HG03095 (cell line): ENCODE results near the gene BAIAP3.

Source experiments
- ATAC-seq: cut with Tn5 transposase; IDR thresholded peaks from one replicate; pipeline ENCODE4 v1.9.1; 2021; ENCODE audit warnings: moderate library complexity; ENCODE audit not compliant: unreplicated experiment

Gene BAIAP3

DNA sequence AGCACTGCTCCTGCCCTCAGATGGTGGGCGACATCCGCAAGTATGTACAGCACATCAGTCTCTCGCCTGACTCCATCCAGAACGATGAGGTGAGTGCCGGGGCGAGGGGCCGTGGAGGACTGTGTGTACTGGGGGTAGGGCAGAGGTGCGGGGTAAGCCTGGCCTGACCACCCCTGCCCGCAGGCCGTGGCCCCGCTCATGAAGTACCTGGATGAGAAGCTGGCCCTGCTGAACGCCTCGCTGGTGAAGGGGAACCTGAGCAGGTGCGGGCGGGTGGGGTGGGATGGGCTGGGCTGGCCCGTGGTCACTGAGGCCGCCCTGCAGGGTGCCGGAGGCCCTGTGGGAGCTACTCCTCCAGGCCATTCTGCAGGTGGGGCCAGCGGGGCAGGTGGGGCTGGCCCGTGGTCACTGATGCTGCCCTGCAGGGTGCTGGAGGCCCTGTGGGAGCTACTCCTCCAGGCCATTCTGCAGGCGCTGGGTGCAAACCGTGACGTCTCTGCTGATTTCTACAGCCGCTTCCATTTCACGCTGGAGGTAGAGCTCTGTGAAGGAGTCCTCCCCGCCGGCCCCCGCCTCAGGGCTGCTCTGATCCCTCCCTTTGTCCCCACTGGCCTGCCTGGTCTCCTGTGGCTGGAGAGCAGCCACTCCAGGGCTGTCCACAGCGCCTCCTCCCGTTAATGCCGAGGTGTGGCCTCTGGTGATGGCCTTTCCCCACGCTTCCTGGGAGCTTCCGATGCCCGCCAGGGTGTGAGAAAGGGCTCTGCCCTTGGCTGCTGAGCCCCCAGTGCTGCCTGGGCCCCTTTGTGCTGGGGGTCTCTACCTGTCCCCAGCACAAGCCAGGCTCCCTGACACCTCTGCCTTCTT lies 13.2 kb downstream of the BAIAP3 start:
- ATAC-seq: no peak

DNA sequence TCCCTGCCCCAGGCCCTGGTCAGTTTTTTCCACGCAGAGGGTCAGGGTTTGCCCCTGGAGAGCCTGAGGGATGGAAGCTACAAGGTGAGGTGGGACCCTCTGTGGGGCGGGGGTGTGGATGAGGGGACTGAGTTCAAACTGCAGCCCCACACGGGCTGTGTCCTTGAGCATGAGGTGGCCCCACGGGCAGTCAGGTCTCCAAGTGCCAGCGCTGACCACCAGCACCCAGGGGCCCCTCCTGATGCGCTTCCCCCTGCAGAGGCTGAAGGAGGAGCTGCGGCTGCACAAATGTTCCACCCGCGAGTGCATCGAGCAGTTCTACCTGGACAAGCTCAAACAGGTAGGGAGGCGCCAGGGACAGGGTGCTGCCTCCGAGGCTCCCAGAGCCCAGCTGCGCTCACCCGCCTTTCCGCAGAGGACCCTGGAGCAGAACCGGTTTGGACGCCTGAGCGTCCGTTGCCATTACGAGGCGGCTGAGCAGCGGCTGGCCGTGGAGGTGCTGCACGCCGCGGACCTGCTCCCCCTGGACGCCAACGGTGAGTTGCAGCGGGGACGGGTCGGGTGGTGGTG lies 13.9 kb downstream of the BAIAP3 start:
- no peak for ATAC-seq

DNA sequence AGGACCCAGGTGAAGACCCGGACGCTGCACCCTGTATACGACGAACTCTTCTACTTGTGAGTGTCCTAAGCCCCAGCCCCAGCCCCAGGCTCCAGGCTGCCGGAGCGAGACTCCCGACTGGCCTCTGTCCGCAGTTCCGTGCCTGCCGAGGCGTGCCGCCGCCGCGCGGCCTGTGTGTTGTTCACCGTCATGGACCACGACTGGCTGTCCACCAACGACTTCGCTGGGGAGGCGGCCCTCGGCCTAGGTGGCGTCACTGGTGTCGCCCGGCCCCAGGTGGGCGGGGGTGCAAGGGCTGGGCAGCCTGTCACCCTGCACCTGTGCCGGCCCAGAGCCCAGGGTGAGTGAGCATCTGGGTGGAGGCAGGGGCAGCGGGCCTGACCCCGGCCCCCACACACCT lies 14.5 kb downstream of the BAIAP3 start:
- ATAC-seq: no peak

DNA sequence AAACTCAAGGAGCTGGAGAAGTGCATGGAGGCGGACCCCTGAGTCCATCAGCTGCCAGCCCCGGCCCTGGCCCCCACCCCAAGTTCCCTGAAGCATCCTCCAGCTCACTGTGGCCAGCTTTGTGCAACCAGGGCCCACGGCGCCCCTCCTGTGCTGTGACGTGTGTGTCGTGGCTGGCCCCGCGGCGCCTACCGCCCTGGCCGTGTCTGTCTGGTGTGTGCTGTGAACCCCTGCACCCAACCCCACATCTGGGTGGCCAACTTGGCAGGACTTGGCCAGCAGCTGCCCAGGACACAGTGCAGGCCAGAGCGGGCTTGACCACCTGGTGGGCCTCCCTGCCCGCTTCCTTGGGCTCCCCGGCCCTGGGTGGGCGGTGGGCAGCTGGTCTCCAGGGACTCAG lies 15.0 kb downstream of the BAIAP3 start:
- ATAC-seq: no peak

DNA sequence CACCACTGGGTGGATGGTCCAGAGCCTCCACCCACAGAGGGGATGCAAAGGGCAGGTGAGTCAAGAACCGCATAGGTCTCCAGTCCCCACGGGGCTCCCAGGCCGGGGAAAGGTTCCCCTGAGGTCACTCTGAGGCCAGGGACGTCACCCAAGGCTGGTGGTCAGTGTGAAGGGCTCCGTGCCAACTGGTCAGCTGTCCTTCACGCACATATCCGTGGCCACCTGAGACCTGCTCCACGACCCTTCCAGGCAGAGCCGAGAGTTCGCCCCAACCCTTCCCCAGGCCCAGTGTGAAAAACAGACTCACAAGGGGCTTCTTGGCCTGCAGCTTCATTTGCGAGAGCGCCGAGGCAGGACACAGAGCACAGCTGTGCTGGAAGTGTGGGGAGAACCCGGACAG lies 15.5 kb downstream of the BAIAP3 start:
- no peak for ATAC-seq

DNA sequence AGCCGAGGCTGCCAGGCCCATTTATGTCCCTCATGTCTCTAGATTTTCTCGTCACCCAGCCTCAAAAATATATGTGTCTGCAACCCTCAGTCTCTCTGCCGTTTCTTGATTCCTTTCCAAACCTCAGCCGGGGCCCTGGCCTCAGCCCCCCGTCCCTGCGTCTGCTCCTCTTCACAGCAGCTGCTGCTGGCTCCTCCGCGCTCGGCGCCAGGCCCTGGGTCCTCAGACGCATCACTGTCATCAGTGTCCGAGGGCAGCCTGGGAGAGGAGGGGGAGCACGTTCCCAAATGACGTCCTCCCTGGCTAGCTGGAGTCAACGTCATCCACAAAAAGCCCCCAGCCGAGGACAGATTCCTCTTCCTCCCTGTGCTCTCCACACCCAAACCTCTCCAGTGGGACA lies 15.9 kb downstream of the BAIAP3 start:
- no peak for ATAC-seq

DNA sequence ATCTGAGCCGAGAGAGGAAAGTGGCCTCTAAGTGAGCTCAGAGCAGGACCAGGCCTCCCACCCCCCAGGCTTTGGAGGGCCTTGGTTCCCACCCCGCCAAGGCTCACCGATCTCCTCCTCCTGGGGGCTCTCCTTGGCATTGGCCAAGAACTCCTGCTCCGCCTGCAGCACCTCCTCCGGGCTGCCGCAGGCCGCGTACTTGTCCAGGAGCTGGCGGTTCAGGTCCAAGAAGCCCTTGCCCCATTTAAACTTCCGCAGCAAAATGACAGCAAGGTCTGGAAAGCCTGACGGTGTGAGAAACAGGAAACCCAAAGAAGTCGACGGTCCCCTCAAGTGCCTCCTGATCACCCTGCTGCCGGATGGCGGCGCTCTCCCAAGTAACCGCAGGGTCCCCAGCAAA lies 16.5 kb downstream of the BAIAP3 start:
- ATAC-seq: no peak

DNA sequence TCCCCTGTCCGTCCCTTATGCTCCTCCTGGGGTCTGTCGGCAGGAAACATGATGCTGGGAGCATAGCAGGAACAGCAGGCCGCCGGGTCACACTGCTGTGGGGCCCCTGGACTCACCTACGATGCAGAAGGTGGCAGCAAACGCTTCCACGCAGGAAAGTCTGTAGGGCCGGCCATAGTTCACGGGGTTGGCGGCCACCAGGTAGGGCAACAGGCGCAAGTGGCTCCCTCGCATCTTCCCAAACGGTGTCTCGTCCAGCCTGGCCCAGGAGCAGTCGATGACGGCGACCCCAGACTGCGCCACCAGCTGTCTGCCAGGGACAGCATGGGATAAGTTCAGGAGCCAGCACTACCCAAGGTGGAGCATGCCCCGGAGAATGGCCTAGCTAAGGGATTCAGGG lies 17.2 kb downstream of the BAIAP3 start:
- ATAC-seq: no peak

DNA sequence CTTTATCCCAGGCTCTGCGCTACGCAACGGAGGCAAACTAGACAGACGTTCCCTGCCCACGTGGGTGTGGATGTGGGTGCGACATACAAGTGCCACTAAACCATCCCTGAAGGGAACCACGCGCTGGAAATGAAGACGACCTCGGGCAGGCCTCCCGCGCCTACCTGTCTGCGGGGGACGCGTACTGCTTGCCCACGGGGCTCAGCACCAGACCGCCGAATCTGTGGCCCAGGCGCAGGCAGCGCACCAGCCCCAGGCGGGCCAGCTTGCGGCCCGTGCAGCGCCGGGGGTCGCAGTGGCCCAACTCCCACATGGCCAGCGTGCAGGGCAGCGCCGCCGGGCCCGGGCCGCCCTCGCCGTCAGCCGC lies 17.8 kb downstream of the BAIAP3 start:
- ATAC-seq: no peak

DNA sequence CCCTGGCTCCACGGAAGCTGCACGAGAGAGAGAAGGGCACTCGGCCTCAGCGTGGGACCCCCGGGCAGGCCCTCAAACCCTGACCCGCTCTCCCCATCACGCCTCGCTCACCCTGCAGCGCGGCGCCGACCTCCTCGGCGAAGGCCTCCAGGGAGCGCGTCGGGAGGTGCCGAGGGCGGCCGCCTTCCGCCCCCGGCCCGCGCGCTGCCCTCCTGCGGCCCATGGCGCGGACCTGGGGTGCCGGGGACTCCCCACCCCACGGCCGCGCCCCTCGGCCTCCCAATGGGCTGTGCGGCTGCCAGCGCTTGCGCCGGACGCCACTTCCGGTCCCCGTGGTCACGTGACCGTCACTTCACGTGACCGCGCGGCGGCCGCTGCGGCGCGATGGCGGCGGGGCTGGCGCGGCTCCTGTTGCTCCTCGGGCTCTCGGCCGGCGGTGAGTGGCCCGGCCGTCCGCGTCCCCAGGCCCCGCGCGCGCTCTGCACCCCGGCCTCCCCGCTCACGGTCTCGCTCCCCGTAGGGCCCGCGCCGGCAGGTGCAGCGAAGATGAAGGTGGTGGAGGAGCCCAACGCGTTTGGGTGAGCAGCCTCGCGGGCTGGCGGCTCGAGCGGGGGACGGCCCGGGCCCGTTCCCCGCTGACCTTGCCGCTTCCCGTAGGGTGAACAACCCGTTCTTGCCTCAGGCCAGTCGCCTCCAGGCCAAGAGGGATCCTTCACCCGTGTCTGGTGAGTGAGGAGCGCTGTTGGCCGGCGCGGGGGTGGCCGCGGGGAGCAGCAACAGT lies 18.3 kb downstream of the BAIAP3 start, which contains the start of the genes GNPTG and TSR3:
Gene GNPTG (plus strand): TSS at position 350 of the 781 bp plus-strand sequence. CDS start 35 bp downstream, at position 385.
Gene TSR3 (minus strand): TSS at position 297 of the 781 bp plus-strand sequence. CDS start 74 bp downstream, at position 223.
- no peak for ATAC-seq

DNA sequence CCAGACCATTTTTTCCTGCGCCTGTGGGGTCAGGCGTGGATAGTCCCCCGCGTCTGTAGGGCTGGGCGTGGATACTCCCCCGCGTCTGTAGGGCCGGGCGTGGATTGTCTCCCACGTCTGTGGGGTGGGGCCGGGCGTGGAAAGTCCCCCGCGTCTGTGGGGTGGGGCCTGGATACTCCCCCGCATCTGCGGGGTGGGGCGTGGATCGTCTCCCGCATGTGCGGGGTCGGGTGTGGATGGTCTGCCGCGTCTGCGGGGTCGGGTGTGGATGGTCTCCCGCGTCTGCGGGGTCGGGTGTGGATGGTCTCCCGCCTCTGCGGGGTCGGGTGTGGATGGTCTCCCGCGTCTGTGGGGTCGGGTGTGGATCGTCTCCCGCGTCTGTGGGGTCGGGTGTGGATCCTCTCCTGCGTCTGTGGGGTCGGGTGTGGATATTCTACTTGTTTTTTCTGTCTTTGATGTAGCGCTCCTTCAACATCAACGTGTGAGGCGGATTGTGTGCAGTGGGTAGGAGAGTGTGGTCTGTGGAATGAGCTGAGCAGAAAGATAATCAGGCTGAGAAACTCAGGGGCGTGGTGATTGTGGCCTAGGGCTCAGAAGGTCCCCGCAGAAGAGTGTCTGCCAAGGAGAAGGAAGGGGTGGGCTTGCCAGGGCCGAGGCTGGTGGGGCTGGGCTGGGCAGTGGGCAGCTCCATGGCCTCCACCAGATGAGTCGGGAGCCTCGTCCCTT lies 21.5 kb downstream of the BAIAP3 start:
- ATAC-seq: no peak

DNA sequence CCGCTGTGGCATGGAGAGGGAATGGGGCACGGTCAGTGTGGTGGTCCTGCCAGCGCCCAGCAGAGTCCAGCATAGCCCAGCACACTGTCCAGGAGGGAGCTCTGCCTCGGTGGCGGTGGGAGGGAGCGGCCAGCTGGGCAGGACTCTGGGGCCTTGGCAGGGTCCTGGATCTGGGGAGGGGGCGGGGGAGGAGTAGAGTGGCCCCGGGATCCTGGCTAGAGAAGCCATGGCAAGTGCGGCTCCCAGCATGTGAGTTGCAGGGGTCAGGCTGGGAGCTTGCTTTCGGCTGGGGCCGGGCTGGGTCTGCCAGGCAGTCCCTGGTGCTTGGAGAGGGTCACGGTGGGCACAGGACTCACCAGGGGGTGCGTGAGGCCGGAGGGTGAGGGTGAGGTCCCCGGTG lies 22.1 kb downstream of the BAIAP3 start:
- ATAC-seq: no peak

DNA sequence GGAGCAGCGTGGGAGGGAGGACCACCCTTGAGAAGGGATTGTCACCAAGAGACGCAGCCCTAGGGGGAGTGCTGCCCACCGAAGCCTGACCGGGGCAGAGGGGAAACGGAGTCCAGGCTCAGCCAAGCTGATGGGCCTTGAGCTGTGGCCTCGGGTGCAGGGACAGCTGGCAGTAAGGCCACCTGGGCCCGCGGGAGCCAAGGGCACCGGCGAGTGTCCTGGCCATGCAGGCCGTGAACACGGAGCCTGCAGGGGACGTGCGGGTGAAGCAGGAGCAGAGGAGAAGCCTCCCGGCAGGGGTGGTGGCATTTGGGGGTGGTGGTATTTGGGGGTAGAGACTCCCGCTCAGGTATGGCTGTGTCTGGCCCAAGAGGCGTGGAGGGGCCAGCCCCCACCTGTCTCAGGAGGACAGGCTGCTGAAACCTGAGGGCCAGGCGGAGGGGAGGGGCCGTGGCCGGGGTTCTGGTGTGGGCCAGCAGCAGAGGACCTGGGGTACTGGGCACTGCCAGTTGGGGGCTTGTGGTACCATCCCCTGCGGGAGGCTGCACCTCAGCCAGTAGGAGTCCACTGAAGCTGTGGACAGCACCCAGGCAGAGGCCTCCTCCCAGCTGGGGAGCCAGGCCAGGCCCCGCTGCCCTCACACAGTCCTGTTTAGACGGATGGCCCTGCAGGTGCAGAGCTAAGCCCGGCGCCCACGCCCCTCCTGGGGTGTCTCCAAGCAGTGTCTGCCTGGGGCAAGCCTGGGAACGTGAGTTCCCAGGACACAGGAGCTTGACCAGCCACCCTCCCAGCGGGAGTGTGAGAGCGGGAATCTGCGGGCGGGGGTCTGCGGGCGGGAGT lies 22.8 kb downstream of the BAIAP3 start:
- ATAC-seq: no peak

DNA sequence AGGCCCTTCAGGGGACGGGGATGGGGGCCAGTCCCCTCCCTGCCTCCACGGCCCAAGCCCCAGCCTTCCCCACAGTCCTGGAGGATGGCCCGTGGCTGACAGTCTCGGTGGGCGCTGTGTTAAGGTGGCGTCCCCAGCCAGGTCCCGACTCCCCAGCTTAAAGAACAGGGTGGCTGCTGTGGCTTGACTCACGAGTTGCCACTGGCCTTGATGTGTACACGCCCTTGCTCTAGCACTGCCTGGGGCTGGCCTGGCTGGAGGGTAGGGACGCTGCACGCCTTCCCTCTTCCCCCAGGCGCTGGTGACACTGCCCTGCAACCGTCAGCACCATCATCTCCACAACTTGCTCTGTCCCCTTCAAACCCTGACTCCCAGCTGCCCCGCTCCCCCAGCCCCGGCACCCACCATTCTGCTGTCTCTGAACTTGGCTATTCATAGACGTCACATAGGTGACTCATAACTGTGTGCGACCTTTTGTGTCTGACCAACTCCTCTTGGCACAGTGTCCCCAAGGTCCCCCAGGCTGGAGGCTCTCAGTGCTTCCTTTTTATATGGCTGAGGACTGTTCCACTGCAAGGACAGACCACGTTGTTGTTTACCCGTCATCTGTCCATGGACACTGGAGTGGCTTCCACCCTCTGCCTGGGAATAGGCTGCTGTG lies 24.6 kb downstream of the BAIAP3 start:
- no peak for ATAC-seq

DNA sequence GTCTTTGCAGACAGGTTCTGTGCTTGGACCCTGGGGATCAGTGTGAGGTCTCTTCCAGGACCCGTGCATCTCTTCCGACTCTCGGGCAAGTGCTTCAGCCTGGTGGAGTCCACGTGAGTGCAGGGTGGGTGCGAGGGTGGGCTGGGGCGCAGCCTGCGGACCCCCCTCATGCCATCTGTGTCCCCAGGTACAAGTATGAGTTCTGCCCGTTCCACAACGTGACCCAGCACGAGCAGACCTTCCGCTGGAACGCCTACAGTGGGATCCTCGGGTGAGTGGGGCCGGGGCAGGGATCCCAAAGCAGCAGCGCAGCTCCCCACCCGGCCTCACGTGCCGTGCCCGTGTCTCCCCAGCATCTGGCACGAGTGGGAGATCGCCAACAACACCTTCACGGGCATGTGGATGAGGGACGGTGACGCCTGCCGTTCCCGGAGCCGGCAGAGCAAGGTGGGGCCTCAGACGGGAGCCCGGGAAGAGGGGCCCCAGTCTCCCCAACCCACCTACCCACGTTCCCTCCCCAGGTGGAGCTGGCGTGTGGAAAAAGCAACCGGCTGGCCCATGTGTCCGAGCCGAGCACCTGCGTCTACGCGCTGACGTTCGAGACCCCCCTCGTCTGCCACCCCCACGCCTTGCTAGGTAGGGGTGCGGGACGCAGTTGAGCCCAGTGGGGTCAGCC lies 28.4 kb downstream of the BAIAP3 start:
- ATAC-seq: no peak

DNA sequence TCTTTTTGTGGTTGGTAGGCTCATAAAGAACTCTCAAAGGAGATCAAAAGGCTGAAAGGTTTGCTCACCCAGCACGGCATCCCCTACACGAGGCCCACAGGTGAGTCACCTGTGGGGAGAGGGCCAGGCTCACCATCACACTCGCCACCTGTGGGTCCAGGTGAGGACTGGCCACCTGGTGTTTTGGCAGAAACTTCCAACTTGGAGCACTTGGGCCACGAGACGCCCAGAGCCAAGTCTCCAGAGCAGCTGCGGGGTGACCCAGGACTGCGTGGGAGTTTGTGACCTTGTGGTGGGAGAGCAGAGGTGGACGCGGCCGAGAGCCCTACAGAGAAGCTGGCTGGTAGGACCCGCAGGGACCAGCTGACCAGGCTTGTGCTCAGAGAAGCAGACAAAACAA lies 29.4 kb downstream of the BAIAP3 start:
- ATAC-seq: no peak

DNA sequence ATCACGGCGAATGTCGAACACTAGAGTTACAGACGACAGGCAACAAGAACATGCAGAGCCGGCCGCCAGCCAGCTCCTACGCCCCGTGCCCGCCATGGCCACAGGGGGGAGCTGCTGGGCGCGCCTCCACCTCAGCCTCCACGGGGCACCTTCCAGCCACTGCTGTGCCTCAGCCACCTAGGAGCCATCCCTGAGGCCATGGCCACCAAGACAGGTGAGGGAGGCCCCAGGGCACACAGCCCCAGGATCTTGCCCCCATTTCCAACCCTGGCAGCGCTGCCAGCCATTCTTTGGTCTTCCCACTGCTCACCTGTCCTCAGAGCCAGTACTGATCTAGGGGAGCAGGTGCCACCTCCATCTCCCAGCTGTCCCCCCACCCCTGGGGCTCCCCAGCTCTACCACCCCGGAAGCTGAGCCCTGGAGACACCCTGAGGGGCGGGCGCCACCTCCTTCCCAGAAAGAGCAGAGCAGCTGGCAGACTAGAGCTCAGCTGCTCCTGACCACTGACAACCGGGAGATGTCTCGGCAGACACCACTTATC lies 30.1 kb downstream of the BAIAP3 start:
- ATAC-seq: no peak

DNA sequence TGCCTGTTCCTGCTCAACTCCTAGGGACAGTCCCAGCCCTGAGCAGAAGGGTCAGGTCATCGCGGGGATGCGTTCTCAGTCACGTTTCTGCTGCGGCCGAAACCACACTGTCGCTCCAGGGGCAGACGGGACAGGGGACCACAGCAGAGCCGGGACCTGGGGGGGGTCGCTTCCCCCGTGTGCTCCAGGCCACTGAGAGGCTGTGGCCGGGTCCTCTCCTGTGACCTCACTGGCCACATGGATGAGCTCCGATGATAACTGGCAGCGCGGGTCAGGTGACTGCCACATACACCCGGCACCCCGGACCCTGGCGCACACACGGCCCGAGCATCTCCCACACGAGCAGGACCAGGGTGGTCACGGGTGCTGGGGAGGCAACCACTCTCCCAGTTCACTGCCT lies 31.1 kb downstream of the BAIAP3 start:
- ATAC-seq: no peak
